ENCODE results near the gene TMEM120A. TPM values are rescaled to one million over a fixed set of nuclear protein-coding genes. Genes with fewer than 3 reads are reported as not detected.

The TMEM120A gene
- total and polyA plus RNA-seq, 8 donors, result 29.5 to 72.0 (median 35.1) TPM

DNA sequence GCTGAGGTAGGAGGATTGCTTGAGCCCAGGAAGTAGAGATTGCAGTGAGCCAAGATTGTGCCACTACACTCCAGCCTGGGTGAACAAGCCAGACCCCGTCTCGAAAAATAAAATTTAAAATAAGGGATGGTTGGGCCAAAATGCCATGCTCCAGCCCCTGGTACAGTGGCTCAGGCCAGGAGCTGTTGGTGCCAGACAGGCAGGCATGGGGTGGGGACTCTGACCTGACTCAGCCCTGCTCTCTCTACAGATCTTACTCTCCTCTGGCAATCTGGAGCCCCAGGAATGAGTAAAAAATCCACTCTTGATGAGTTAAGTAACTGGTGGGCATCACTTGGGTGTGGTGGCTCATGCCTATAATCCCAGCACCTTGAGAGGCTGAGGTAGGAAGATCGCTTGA, 8.4 kb upstream of the TMEM120A start:
- peak in 1 of 6 donors; percentile 14 for DNase-seq
- no peak for ATAC-seq
- FAIRE-seq, result no peak
- Histone ChIP-seq H3K4me3 (no peak overlapping the region), H3K4me1 (no peaks in the 10 kb centered on the region), H3K27ac (no peak overlapping the region), H3K36me3 (peaks cover 0 to 15% (median 0%) of the 10 kb centered on the region in 3 donors), H3K27me3 (no peaks in the 10 kb centered on the region), H3K9me3 (no peaks in the 10 kb centered on the region)
- TF ChIP-seq, protein P1, sequence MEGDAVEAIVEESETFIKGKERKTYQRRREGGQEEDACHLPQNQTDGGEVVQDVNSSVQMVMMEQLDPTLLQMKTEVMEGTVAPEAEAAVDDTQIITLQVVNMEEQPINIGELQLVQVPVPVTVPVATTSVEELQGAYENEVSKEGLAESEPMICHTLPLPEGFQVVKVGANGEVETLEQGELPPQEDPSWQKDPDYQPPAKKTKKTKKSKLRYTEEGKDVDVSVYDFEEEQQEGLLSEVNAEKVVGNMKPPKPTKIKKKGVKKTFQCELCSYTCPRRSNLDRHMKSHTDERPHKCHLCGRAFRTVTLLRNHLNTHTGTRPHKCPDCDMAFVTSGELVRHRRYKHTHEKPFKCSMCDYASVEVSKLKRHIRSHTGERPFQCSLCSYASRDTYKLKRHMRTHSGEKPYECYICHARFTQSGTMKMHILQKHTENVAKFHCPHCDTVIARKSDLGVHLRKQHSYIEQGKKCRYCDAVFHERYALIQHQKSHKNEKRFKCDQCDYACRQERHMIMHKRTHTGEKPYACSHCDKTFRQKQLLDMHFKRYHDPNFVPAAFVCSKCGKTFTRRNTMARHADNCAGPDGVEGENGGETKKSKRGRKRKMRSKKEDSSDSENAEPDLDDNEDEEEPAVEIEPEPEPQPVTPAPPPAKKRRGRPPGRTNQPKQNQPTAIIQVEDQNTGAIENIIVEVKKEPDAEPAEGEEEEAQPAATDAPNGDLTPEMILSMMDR (IDR thresholded peaks at IDR 0.05), result no peak
- intact Hi-C loops (cut with DNase I), result no loop called here
- WGBS, 2 donors, result 92 to 99% methylated on average over 3 of the region's 3 CpGs

- WGBS, 2 donors, result 70 to 80% methylated on average over 6 of the region's 6 CpGs
- no peaks in the 10 kb centered on the region for H3K27me3 ChIP-seq
- no peak overlapping the region for H3K4me3 ChIP-seq
- ATAC-seq (no peak), DNase-seq (no peak), FAIRE-seq (no peak)
- peaks cover 0 to 15% (median 0%) of the 10 kb centered on the region in 3 donors for H3K36me3 ChIP-seq
- H3K27ac ChIP-seq, result no peak overlapping the region
- intact Hi-C loops (cut with DNase I), result no loop called here
- TF ChIP-seq, protein P1 (IDR thresholded peaks at IDR 0.05), result no peak
- no peaks in the 10 kb centered on the region for H3K4me1 ChIP-seq
- H3K9me3 ChIP-seq, result no peaks in the 10 kb centered on the region
Measured at GRCh38 chr7:76002139-76002538, 7.7 kb upstream of the TMEM120A start.

- Histone ChIP-seq H3K27me3 (no peaks in the 10 kb centered on the region), H3K4me3 (no peak overlapping the region), H3K4me1 (no peaks in the 10 kb centered on the region), H3K9me3 (no peaks in the 10 kb centered on the region), H3K27ac (no peak overlapping the region), H3K36me3 (peaks cover 0 to 15% (median 0%) of the 10 kb centered on the region in 3 donors)
- intact Hi-C loops (cut with DNase I), result no loop called here
- DNase-seq (peak in 1 of 6 donors; percentile 65), FAIRE-seq (no peak), ATAC-seq (no peak)
- TF ChIP-seq, protein P1 (IDR thresholded peaks at IDR 0.05), result no peak
- 94 to 96% methylated on average over 11 of the region's 11 CpGs for WGBS, 2 donors
Measured at GRCh38 chr7:76000566-76000965, 6.2 kb upstream of the TMEM120A start.

DNA sequence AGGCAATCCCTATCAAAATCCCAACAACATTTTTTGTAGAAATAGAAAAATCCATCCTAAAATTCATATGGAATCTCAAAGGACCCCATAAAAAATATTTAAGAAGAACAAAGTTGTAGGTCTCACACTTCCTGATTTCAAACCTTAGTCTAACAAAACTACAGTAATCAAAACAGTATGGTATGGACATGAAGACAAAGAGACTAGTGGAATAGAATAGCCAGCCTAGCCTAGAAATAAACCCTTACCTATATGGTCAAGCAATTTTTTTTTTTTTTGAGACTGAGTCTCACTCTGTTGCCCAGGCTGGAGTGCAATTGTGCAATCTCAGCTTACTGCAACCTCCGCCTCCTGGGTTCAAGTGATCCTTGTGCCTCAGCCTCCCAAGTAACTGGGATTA, 3.6 kb upstream of the TMEM120A start:
- Histone ChIP-seq H3K27ac (no peak overlapping the region), H3K4me3 (no peak overlapping the region), H3K4me1 (peaks cover 0 to 5% (median 0%) of the 10 kb centered on the region in 3 donors), H3K27me3 (no peaks in the 10 kb centered on the region), H3K9me3 (no peaks in the 10 kb centered on the region), H3K36me3 (peaks cover 0 to under 1% (median 0%) of the 10 kb centered on the region in 3 donors)
- DNase-seq (no peak), FAIRE-seq (no peak), ATAC-seq (no peak)
- intact Hi-C loops (cut with DNase I), result no loop called here
- TF ChIP-seq, protein P1 (IDR thresholded peaks at IDR 0.05), result no peak
- 98 to 100% methylated on average over 1 of the region's 1 CpG for WGBS, 2 donors

GRCh38 chr7:75996476-75996875, 2.1 kb upstream of the TMEM120A start:
- H3K27ac ChIP-seq, result no peak overlapping the region

More at GRCh38 chr7:75996476-75996875, 2.1 kb upstream of the TMEM120A start:
- TF ChIP-seq, protein P1 (IDR thresholded peaks at IDR 0.05), result no peak
- Histone ChIP-seq H3K36me3 (no peaks in the 10 kb centered on the region), H3K4me1 (peaks cover 0 to 5% (median 0%) of the 10 kb centered on the region in 3 donors), H3K4me3 (no peak overlapping the region), H3K9me3 (no peaks in the 10 kb centered on the region), H3K27me3 (no peaks in the 10 kb centered on the region)
- ATAC-seq, result no peak
- 81 to 87% methylated on average over 4 of the region's 4 CpGs for WGBS, 2 donors
- peak in 1 of 6 donors; percentile 4 for DNase-seq
- intact Hi-C loops (cut with DNase I), result no loop called here
- FAIRE-seq, result no peak
